ENCODE measurements around the gene POLQ. TPM values are rescaled to one million over a fixed set of nuclear protein-coding genes. Genes with fewer than 3 reads are reported as not detected.

POLQ gene
- total RNA-seq, 1 donor from 2014 or later, result 0.38 TPM

- no peaks in the 10 kb centered on the region for H3K9me3 ChIP-seq (replicated peaks)
- no peaks in the 10 kb centered on the region for H3K4me1 ChIP-seq
- TF ChIP-seq, protein P1, sequence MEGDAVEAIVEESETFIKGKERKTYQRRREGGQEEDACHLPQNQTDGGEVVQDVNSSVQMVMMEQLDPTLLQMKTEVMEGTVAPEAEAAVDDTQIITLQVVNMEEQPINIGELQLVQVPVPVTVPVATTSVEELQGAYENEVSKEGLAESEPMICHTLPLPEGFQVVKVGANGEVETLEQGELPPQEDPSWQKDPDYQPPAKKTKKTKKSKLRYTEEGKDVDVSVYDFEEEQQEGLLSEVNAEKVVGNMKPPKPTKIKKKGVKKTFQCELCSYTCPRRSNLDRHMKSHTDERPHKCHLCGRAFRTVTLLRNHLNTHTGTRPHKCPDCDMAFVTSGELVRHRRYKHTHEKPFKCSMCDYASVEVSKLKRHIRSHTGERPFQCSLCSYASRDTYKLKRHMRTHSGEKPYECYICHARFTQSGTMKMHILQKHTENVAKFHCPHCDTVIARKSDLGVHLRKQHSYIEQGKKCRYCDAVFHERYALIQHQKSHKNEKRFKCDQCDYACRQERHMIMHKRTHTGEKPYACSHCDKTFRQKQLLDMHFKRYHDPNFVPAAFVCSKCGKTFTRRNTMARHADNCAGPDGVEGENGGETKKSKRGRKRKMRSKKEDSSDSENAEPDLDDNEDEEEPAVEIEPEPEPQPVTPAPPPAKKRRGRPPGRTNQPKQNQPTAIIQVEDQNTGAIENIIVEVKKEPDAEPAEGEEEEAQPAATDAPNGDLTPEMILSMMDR (IDR thresholded peaks at IDR 0.05; ENCODE audit: borderline replicate concordance), result no peak
- H3K27me3 ChIP-seq (ENCODE audit: low read depth), result no peaks in the 10 kb centered on the region
- no peak overlapping the region for H3K27ac ChIP-seq (replicated peaks)
- intact Hi-C loops (cut with micrococcal nuclease), result no loop called here
- H3K36me3 ChIP-seq, result no peaks in the 10 kb centered on the region
- no peak for DNase-seq
- no peak overlapping the region for H3K4me3 ChIP-seq
These were observed 52.4 kb downstream of the POLQ start for GRCh38 chr3:121493431-121493830.

GRCh38 chr3:121491683-121492320 is 54.0 kb downstream of the POLQ start:
- Histone ChIP-seq H3K27me3 (ENCODE audit: low read depth) (no peaks in the 10 kb centered on the region), H3K27ac (replicated peaks) (no peak overlapping the region), H3K36me3 (no peaks in the 10 kb centered on the region), H3K4me1 (no peaks in the 10 kb centered on the region), H3K9me3 (replicated peaks) (no peaks in the 10 kb centered on the region), H3K4me3 (no peak overlapping the region)
- TF ChIP-seq, protein P1 (IDR thresholded peaks at IDR 0.05; ENCODE audit: borderline replicate concordance), result no peak
- no peak for DNase-seq
- intact Hi-C loops (cut with micrococcal nuclease), result no loop called here

GRCh38 chr3:121490161-121490560 is 55.6 kb downstream of the POLQ start:
- H3K4me3 ChIP-seq, result no peak overlapping the region
- intact Hi-C loops (cut with micrococcal nuclease), result no loop called here
- TF ChIP-seq, protein P1 (IDR thresholded peaks at IDR 0.05; ENCODE audit: borderline replicate concordance), result no peak
- DNase-seq, result no peak
- H3K27me3 ChIP-seq (ENCODE audit: low read depth), result no peaks in the 10 kb centered on the region
- H3K9me3 ChIP-seq (replicated peaks), result no peaks in the 10 kb centered on the region
- no peaks in the 10 kb centered on the region for H3K4me1 ChIP-seq
- H3K27ac ChIP-seq (replicated peaks), result no peak overlapping the region
- H3K36me3 ChIP-seq, result no peaks in the 10 kb centered on the region

DNA sequence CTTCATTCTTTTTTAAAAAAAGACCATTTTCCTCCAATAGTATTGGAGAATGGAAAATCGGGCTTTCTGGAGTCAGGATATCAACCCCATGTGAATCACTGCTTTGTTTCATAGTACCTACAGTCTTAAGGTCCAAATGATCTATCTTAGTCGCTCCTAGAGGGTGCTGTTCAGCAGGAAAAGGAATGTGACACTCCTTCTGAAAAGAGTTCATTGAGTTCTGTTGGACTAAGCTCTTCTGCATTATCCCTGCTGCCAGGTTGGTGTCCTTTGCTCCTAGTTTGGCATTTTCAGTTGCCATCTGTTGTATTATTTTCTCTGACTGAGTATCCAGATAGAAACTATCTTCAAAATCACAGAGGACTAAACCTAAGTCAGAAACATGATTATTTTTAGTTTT is 57.2 kb downstream of the POLQ start:
- no peak for DNase-seq
- no peak overlapping the region for H3K4me3 ChIP-seq
- intact Hi-C loops (cut with micrococcal nuclease), result no loop called here
- TF ChIP-seq, protein P1 (IDR thresholded peaks at IDR 0.05; ENCODE audit: borderline replicate concordance), result no peak
- H3K36me3 ChIP-seq, result no peaks in the 10 kb centered on the region
- H3K4me1 ChIP-seq, result no peaks in the 10 kb centered on the region
- no peaks in the 10 kb centered on the region for H3K27me3 ChIP-seq (ENCODE audit: low read depth)
- H3K27ac ChIP-seq (replicated peaks), result no peak overlapping the region
- H3K9me3 ChIP-seq (replicated peaks), result no peaks in the 10 kb centered on the region

DNA sequence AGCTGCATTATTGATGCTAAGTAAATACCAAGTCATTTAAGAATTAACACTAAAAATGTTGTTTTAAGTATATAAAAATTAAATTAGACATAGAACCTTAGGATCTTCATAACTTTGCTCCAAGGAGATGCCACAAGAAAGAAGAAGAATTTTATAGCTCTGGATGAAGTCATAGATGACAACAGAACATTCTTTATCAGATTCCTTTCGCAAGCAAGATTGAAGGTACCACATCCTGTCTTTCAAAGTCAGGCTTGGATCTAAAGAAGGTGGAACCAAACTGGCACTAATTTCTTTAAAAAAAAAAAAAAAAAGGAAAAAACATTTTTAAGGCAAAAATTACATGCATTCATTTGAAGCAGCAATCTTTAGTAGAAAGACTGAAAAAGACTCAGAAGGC is 62.5 kb downstream of the POLQ start:
- intact Hi-C loops (cut with micrococcal nuclease), result no loop called here
- Histone ChIP-seq H3K36me3 (no peaks in the 10 kb centered on the region), H3K9me3 (replicated peaks) (no peaks in the 10 kb centered on the region), H3K4me1 (no peaks in the 10 kb centered on the region), H3K4me3 (no peak overlapping the region), H3K27ac (replicated peaks) (no peak overlapping the region), H3K27me3 (ENCODE audit: low read depth) (no peaks in the 10 kb centered on the region)
- no peak for DNase-seq
- TF ChIP-seq, protein P1 (IDR thresholded peaks at IDR 0.05; ENCODE audit: borderline replicate concordance), result no peak
